IPS-18a (cell line): ENCODE data around the gene SLC66A2.
"Not testable (repeated sequence)": the region's sequence is repeated elsewhere in the genome, so short reads cannot be mapped to it uniquely, and the experiment has no call there.

Experiments
- H3K27ac ChIP-seq: one replicate; pipeline ENCODE4 v1.5.1; 2013; ENCODE audit warnings: low read length
- H3K27me3 ChIP-seq: one replicate; pipeline ENCODE4 v1.6.1; 2013; ENCODE audit warnings: mild to moderate bottlenecking, low read length; ENCODE audit not compliant: control insufficient read depth, insufficient read depth
- H3K36me3 ChIP-seq: one replicate; pipeline ENCODE4 v1.6.1; 2013; ENCODE audit warnings: low read depth, low read length; ENCODE audit not compliant: control insufficient read depth
- H3K4me1 ChIP-seq: one replicate; pipeline ENCODE4 v1.6.1; 2013; ENCODE audit warnings: low read depth, low read length; ENCODE audit not compliant: control insufficient read depth
- H3K4me3 ChIP-seq: one replicate; pipeline ENCODE4 v1.5.1; 2013; ENCODE audit warnings: low read length
- H3K9ac ChIP-seq: one replicate; pipeline ENCODE4 v1.6.1; 2013; ENCODE audit warnings: mild to moderate bottlenecking, low read length, moderate library complexity
- H3K9me3 ChIP-seq: one replicate; pipeline ENCODE4 v1.6.1; 2013; ENCODE audit warnings: low read depth, low read length; ENCODE audit not compliant: control insufficient read depth

The SLC66A2 gene

DNA sequence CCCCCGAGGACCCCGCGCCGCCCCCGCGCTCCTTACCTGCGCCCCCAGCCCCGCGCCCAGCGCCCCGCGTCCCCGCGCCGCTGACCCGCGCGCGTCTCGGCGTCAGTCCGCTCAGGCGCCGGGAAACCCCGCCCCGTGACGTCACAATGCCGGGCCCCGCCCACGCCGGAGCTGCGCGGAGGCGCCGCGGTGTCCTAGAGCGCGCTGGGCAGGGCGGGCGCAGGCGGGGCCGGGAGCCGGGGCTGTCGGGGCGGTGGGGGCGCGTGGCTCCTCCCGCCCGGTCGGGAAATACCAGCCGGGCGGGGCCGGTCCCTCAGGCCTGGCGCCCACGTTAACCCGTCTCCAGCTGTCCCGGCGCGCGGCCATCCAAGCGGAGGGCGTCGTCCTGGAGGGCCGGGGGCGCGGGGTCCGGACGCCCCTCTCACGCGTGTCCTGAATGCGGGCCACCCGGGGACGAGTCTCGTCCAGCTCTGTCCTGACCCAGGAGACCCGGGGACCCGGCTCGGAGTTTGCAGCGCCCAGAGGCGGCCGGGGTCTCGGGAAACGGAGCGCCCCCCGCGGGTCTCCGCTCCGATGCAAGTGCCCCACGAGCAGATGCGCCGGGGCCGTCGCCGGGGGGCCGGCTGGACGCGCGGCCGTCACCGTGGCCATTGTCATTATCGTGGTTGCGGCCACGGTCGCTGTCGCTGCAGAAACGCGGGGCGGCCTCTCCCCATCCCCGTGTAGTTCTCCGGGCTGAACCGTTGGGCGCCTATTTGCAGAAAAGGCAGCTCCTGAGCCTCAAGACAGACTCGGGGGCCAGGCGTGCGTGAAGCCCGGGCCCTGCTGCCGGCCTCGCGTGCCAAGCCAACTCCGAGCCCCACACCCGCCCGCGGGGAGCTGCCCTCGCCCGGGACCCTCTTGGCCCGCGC, at the start of gene SLC66A2:
TSS of gene SLC66A2 (minus strand) at position 109 of the 911 bp plus-strand sequence. CDS start 727 bp downstream, outside the sequence.
- peak within 1 kb of the TSS; percentile 56 for H3K4me3 ChIP-seq
- peaks cover 66% of the 10 kb centered on the region for H3K27me3 ChIP-seq
- no peaks in the 10 kb centered on the region for H3K36me3 ChIP-seq

GRCh38 chr18:80000877-80001276, 49.4 kb upstream of the SLC66A2 start:
- Histone ChIP-seq H3K36me3 (no peaks in the 10 kb centered on the region), H3K27ac (no peak overlapping the region), H3K9ac (no peak overlapping the region), H3K4me1 (no peaks in the 10 kb centered on the region), H3K9me3 (peaks cover 13% of the 10 kb centered on the region), H3K4me3 (no peak overlapping the region), H3K27me3 (no peaks in the 10 kb centered on the region)

More for the DNA sequence above, at the start of gene SLC66A2:
- Histone ChIP-seq H3K4me1 (peaks cover 6% of the 10 kb centered on the region), H3K9me3 (no peaks in the 10 kb centered on the region), H3K27ac (no peak within 1 kb of the TSS), H3K9ac (no peak within 1 kb of the TSS)

DNA sequence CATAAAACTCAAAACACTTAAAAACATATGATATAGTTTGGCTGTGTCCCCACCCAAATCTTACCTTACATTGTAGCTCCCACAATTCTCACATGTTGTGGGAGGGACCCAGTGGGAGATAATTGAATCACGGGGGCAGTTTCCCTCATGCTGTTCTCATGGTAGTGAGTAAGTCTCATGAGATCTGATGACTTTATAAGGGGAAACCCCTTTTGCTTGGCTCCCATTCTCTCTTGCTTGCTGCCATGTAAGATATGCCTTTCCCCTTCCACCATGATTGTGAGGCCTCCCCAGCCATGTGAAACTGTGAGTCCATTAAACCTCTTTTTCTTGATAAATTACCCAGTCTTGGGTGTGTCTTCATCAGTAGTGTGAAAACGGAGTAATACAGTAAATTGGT, 48.2 kb upstream of the SLC66A2 start:
- H3K9me3 ChIP-seq = peaks cover 13% of the 10 kb centered on the region
- H3K4me3 ChIP-seq, H3K27me3 ChIP-seq, H3K36me3 ChIP-seq, H3K4me1 ChIP-seq, H3K27ac ChIP-seq, H3K9ac ChIP-seq: not testable (repeated sequence)

DNA sequence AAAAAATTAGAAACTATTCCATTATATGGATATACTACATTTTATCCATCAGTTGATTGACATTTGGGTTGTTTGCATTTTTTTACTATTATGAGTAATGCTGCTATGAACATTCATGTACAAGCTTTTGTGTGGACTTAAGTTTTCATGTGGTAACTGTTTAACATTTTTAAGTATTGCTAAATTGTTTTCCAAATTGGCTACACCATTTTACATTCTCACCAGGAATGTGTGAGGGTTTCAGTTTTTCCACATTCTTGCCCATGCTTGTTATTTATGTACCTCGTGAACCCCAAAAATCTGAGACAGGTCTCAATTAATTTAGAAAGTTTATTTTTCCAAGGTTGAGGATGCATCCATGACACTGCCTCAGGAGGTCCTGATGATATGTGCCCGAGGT, 40.0 kb upstream of the SLC66A2 start:
- peaks cover 5% of the 10 kb centered on the region for H3K4me1 ChIP-seq

DNA sequence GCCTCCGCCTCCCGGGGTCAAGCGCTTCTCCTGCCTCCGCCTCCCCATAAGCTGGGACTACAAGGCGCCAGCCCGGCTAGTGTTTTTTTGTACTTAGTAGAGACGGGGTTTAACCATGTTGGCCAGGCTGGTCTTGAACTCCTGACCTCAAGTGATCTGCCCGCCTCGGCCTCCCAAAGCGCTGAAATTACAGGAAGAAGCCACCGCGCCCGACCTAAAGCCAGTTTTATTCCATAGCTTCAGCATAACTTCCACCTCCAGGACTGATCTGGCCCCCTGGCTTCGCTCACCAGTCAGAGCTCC, 37.7 kb upstream of the SLC66A2 start:
- Histone ChIP-seq H3K9me3 (no peaks in the 10 kb centered on the region), H3K4me1 (peaks cover 5% of the 10 kb centered on the region), H3K36me3 (peaks cover 13% of the 10 kb centered on the region), H3K27ac (no peak overlapping the region), H3K9ac (no peak overlapping the region), H3K27me3 (no peaks in the 10 kb centered on the region), H3K4me3 (peak overlapping the region; percentile 88)

More for the DNA sequence above, 40.0 kb upstream of the SLC66A2 start:
- Histone ChIP-seq H3K27ac (no peak overlapping the region), H3K9me3 (no peaks in the 10 kb centered on the region), H3K36me3 (no peaks in the 10 kb centered on the region), H3K9ac (no peak overlapping the region), H3K4me3 (no peak overlapping the region), H3K27me3 (no peaks in the 10 kb centered on the region)

- Histone ChIP-seq H3K27ac (peak within 1 kb of the TSS; percentile 66), H3K9ac (peak within 1 kb of the TSS; percentile 84), H3K4me1 (peaks cover 5% of the 10 kb centered on the region), H3K36me3 (peaks cover 13% of the 10 kb centered on the region), H3K4me3 (peak within 1 kb of the TSS; percentile 88), H3K27me3 (no peaks in the 10 kb centered on the region), H3K9me3 (no peaks in the 10 kb centered on the region)
Observed at GRCh38 chr18:79988451-79989194, 37.2 kb upstream of the SLC66A2 start, which contains the start of gene TXNL4A. TSS of gene TXNL4A (minus strand) at chr18:79988563. CDS start at chr18:79988392, 171 bp downstream.

DNA sequence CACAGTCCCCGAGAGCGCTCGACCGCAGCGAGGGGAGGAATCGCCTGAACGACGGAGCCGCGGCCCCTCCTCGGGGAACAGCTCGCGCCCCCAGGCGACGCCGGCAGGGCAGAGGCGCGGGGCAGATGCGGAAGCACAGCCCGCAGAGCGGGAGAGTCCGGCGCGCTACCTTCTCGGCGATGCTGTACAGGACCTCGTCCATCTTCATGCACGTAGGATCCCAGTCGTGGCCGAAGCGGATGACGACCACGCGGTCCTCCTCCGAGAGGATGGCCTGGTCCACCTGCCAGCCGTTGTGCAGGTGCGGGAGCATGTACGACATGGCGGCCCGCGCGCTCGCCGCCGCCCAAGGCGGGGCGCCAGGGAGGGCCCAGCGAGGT, 36.6 kb upstream of the SLC66A2 start:
- H3K36me3 ChIP-seq = peaks cover 15% of the 10 kb centered on the region
- peak overlapping the region; percentile 84 for H3K9ac ChIP-seq
- peak overlapping the region; percentile 66 for H3K27ac ChIP-seq
- peak overlapping the region; percentile 88 for H3K4me3 ChIP-seq
- no peaks in the 10 kb centered on the region for H3K9me3 ChIP-seq
- peaks cover 5% of the 10 kb centered on the region for H3K4me1 ChIP-seq
- no peaks in the 10 kb centered on the region for H3K27me3 ChIP-seq

GRCh38 chr18:79987566-79987965, 36.1 kb upstream of the SLC66A2 start:
- Histone ChIP-seq H3K4me1 (peaks cover 5% of the 10 kb centered on the region), H3K27me3 (no peaks in the 10 kb centered on the region), H3K36me3 (peaks cover 15% of the 10 kb centered on the region), H3K27ac (peak overlapping the region; percentile 66), H3K9me3 (no peaks in the 10 kb centered on the region), H3K4me3 (peak overlapping the region; percentile 88), H3K9ac (peak overlapping the region; percentile 84)

GRCh38 chr18:79986726-79987125, 35.3 kb upstream of the SLC66A2 start:
- Histone ChIP-seq H3K27me3 (no peaks in the 10 kb centered on the region), H3K4me3 (peak overlapping the region; percentile 88), H3K9me3 (no peaks in the 10 kb centered on the region), H3K9ac (no peak overlapping the region), H3K27ac (no peak overlapping the region), H3K4me1 (peaks cover 5% of the 10 kb centered on the region), H3K36me3 (peaks cover 15% of the 10 kb centered on the region)

- Histone ChIP-seq H3K27ac (no peak overlapping the region), H3K9ac (no peak overlapping the region), H3K36me3 (peaks cover 15% of the 10 kb centered on the region), H3K4me1 (peaks cover 5% of the 10 kb centered on the region), H3K4me3 (no peak overlapping the region), H3K27me3 (no peaks in the 10 kb centered on the region), H3K9me3 (no peaks in the 10 kb centered on the region)
Observed at GRCh38 chr18:79985172-79985571, 33.7 kb upstream of the SLC66A2 start.

- Histone ChIP-seq H3K27me3 (no peaks in the 10 kb centered on the region), H3K36me3 (peaks cover 15% of the 10 kb centered on the region), H3K4me1 (peaks cover 5% of the 10 kb centered on the region), H3K27ac (no peak overlapping the region), H3K9me3 (no peaks in the 10 kb centered on the region), H3K4me3 (no peak overlapping the region), H3K9ac (no peak overlapping the region)
Observed at GRCh38 chr18:79983793-79984192, 32.3 kb upstream of the SLC66A2 start.
